ENCODE data around the gene A3GALT2.

DNA sequence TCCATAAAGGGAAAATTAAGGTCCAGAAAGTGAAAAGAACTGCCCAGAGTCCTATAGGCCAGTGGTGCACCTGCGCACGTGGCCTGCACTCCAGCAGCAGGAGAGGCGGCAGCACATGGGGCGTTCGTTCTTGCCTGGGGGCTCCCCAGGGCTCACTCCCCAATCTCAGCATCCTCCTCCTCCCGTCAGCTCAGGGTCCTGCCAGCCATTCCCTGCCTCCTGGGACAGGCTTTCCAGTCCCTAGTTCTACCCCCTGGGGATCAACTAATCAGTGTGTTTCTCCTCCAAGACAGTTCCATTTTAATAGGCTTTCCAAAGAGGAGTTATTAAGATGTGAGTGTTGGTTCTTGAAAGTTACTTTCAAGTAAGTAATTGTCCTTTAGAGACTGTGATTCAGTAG lies 1.2 kb upstream of the A3GALT2 start:
- TF ChIP-seq, protein P1, sequence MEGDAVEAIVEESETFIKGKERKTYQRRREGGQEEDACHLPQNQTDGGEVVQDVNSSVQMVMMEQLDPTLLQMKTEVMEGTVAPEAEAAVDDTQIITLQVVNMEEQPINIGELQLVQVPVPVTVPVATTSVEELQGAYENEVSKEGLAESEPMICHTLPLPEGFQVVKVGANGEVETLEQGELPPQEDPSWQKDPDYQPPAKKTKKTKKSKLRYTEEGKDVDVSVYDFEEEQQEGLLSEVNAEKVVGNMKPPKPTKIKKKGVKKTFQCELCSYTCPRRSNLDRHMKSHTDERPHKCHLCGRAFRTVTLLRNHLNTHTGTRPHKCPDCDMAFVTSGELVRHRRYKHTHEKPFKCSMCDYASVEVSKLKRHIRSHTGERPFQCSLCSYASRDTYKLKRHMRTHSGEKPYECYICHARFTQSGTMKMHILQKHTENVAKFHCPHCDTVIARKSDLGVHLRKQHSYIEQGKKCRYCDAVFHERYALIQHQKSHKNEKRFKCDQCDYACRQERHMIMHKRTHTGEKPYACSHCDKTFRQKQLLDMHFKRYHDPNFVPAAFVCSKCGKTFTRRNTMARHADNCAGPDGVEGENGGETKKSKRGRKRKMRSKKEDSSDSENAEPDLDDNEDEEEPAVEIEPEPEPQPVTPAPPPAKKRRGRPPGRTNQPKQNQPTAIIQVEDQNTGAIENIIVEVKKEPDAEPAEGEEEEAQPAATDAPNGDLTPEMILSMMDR (IDR thresholded peaks at IDR 0.05) = no peak
- TF ChIP-seq EZH2 (IDR thresholded peaks at IDR 0.05; ENCODE audit: borderline replicate concordance, insufficient read depth, low read depth, low read length, poor library complexity, severe bottlenecking) = no peak
